ENCODE data around the gene ZNF689. TPM values are rescaled to one million over a fixed set of nuclear protein-coding genes. Genes with fewer than 3 reads are reported as not detected.

ZNF689 gene
- total RNA-seq, 1 experiment from 2014 or later = 11.7 TPM

DNA sequence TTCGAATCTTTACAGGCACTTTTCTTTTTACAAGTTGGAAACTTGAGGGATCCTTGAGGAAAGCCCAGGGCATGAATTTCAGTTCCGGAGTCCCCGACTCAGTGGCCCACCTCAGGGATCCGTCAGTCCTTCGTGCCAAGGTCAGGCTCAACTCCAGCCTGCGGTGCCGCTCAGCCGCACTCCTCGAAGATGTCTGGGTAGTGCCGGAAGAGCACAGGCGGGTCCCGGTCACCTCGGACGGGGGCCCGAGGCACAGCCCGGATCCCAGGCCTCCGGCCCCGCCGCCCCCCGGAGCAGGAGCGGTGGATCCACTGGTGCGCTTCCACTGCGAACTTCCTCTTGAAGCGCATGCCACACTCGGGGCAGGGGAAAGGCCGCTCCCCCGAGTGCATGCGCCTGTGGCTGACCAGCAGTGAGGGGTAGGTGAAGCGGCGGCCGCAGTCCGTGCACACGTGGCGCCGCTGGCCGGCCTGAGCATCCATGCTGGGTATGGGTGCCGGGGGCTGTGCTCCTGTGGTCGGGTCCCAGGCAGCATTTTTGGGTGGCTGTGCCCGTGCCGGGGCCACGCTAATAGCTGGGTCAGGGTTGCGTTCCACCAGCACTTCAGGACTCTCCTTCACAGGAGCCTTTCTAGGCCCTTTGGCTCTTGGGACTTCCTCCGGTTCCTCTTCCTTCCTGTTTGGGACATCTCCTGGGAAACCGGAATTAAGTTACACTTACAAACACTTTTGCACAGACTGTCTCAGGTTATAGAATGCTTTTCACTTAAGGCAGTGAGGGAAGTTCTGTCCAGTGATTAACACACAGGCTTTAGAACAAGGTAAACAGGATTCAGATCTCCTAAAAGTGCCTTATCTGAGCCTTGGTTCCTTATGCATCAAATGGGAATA lies 40.2 kb downstream of the ZNF689 start:
- Mint-ChIP-seq H3K4me3 (ENCODE audit: unreplicated experiment) (peak overlapping the region; percentile 82), H3K27me3 (ENCODE audit: insufficient read depth, unreplicated experiment) (no peaks in the 10 kb centered on the region), H3K36me3 (ENCODE audit: insufficient read depth, unreplicated experiment) (peaks cover 29% of the 10 kb centered on the region), H3K4me1 (ENCODE audit: low read depth, unreplicated experiment) (peaks cover 7% of the 10 kb centered on the region), H3K9me3 (ENCODE audit: unreplicated experiment) (no peaks in the 10 kb centered on the region), H3K27ac (ENCODE audit: unreplicated experiment) (no peak overlapping the region)
- Histone ChIP-seq H3K27me3 (replicated peaks; ENCODE audit: control insufficient read depth, insufficient read depth, low read length) (no peaks in the 10 kb centered on the region), H3K36me3 (ENCODE audit: control insufficient read depth, insufficient read depth, low read length) (no peaks in the 10 kb centered on the region), H3K4me3 (ENCODE audit: low read depth, low read length) (no peak overlapping the region), H3K9me3 (no peaks in the 10 kb centered on the region), H3K4me1 (no peaks in the 10 kb centered on the region)
- DNase-seq = no peak
- CTCF ChIA-PET = interaction anchor here (2.4 kb wide), 1 partner anchor 35 kb away, joined by 14 read pairs; the partner anchor contains the start of gene ZNF747
- BruUV-seq (replicated peaks) = no TSS peak
- POLR2A ChIA-PET = interaction anchor here (0.7 kb wide), 1 partner anchor 35 kb away, joined by 3 read pairs; the partner anchor contains the start of gene ZNF747
- intact Hi-C loops (cut with micrococcal nuclease; ENCODE audit: unreplicated experiment) = loop anchor here (2.0 kb wide), 1 partner anchor 65 kb away; no protein-coding TSS in a partner anchor
- TF ChIP-seq, protein P1, sequence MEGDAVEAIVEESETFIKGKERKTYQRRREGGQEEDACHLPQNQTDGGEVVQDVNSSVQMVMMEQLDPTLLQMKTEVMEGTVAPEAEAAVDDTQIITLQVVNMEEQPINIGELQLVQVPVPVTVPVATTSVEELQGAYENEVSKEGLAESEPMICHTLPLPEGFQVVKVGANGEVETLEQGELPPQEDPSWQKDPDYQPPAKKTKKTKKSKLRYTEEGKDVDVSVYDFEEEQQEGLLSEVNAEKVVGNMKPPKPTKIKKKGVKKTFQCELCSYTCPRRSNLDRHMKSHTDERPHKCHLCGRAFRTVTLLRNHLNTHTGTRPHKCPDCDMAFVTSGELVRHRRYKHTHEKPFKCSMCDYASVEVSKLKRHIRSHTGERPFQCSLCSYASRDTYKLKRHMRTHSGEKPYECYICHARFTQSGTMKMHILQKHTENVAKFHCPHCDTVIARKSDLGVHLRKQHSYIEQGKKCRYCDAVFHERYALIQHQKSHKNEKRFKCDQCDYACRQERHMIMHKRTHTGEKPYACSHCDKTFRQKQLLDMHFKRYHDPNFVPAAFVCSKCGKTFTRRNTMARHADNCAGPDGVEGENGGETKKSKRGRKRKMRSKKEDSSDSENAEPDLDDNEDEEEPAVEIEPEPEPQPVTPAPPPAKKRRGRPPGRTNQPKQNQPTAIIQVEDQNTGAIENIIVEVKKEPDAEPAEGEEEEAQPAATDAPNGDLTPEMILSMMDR (IDR thresholded peaks at IDR 0.05; ENCODE audit: insufficient read depth in 1 of 2, low read depth in 1 of 2, low read length in 1 of 2, severe bottlenecking in 1 of 2, unreplicated experiment in 1 of 2) = no peak

DNA sequence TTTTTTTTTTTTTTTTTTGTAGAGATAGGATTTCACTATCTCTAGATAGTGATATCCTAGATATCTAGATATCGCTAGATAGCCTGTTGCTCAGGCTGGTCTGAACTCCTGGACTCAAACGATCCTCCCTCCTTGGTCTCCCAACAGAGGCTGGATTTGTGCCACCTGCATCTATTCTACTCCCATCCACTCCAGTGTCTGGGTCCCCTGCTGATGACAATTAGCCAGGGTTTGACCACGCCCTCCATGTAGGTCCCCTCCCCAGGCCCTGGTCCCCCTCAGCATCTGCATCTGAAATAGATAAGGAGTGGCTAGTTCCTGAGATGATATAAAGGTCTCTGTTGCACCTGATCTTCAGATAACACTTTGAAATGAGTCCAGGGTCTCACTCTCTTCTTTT lies 40.9 kb downstream of the ZNF689 start:
- H3K4me3 Mint-ChIP-seq (ENCODE audit: unreplicated experiment) = no peak overlapping the region
- CTCF ChIA-PET = no interaction called here
- intact Hi-C loops (cut with micrococcal nuclease; ENCODE audit: unreplicated experiment) = no loop called here

DNA sequence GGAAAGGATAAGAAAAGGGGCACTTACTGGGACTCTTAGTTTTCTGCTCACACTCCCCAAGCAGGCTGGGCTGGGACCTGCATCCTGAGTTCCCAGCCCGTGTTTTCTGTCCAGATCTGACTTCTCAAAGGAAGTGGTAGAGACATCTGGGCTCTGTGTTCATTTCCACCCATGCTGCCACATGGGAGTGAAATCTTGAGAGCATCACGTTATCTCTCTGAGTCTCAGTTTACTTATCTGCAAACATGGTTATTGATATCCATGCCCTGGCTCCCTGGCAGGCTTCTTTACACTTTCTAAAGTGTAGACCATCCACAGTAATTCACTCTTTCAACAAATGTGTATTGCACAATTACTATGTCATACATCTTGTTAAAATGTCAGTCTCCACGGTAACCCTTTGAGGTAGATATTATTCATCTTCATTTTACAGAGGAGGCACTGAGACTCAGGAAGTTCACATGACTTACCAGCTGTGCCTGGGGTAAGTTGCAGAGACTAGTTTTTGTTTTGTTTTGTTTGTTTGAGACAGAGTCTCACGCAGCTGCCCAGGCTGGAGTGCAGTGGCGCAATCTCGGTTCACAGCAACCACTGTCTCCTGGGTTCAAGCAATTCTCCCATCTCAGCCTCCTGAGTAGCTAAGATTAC lies 42.1 kb downstream of the ZNF689 start:
- Mint-ChIP-seq H3K36me3 (ENCODE audit: insufficient read depth, unreplicated experiment) (peaks cover 26% of the 10 kb centered on the region), H3K27ac (ENCODE audit: unreplicated experiment) (no peak overlapping the region), H3K4me1 (ENCODE audit: low read depth, unreplicated experiment) (peaks cover 3% of the 10 kb centered on the region), H3K9me3 (ENCODE audit: unreplicated experiment) (no peaks in the 10 kb centered on the region), H3K27me3 (ENCODE audit: insufficient read depth, unreplicated experiment) (no peaks in the 10 kb centered on the region), H3K4me3 (ENCODE audit: unreplicated experiment) (no peak overlapping the region)
- TF ChIP-seq, protein P1 (IDR thresholded peaks at IDR 0.05; ENCODE audit: insufficient read depth in 1 of 2, low read depth in 1 of 2, low read length in 1 of 2, severe bottlenecking in 1 of 2, unreplicated experiment in 1 of 2) = no peak
- Histone ChIP-seq H3K36me3 (ENCODE audit: control insufficient read depth, insufficient read depth, low read length) (no peaks in the 10 kb centered on the region), H3K4me1 (no peaks in the 10 kb centered on the region), H3K27me3 (replicated peaks; ENCODE audit: control insufficient read depth, insufficient read depth, low read length) (no peaks in the 10 kb centered on the region), H3K4me3 (ENCODE audit: low read depth, low read length) (no peak overlapping the region), H3K9me3 (no peaks in the 10 kb centered on the region)
- intact Hi-C loops (cut with micrococcal nuclease; ENCODE audit: unreplicated experiment) = loop anchor here (1.0 kb wide), 1 partner anchor 41 kb away; no protein-coding TSS in a partner anchor
- no TSS peak for BruUV-seq (replicated peaks)
- peak in 1 of 2 experiments; percentile 40 for DNase-seq
- POLR2A ChIA-PET = interaction anchor here (0.6 to 0.7 kb wide), 2 partner anchors 11 to 18 kb away, joined by 3 to 5 read pairs; no protein-coding TSS in a partner anchor
- CTCF ChIA-PET = interaction anchor here (0.6 to 1.8 kb wide), 2 partner anchors 10 to 35 kb away, joined by 3 to 4 read pairs; partner anchors contain the start of gene ZNF764

More for the DNA sequence above, 40.9 kb downstream of the ZNF689 start:
- Histone ChIP-seq H3K36me3 (ENCODE audit: control insufficient read depth, insufficient read depth, low read length) (no peaks in the 10 kb centered on the region), H3K9me3 (no peaks in the 10 kb centered on the region), H3K4me1 (no peaks in the 10 kb centered on the region), H3K4me3 (ENCODE audit: low read depth, low read length) (no peak overlapping the region), H3K27me3 (replicated peaks; ENCODE audit: control insufficient read depth, insufficient read depth, low read length) (no peaks in the 10 kb centered on the region)
- TF ChIP-seq, protein P1 (IDR thresholded peaks at IDR 0.05; ENCODE audit: insufficient read depth in 1 of 2, low read depth in 1 of 2, low read length in 1 of 2, severe bottlenecking in 1 of 2, unreplicated experiment in 1 of 2) = no peak
- Mint-ChIP-seq H3K9me3 (ENCODE audit: unreplicated experiment) (no peaks in the 10 kb centered on the region), H3K27me3 (ENCODE audit: insufficient read depth, unreplicated experiment) (no peaks in the 10 kb centered on the region), H3K27ac (ENCODE audit: unreplicated experiment) (no peak overlapping the region), H3K36me3 (ENCODE audit: insufficient read depth, unreplicated experiment) (peaks cover 29% of the 10 kb centered on the region), H3K4me1 (ENCODE audit: low read depth, unreplicated experiment) (peaks cover 7% of the 10 kb centered on the region)
- POLR2A ChIA-PET = no interaction called here
- BruUV-seq (replicated peaks) = no TSS peak
- DNase-seq = no peak

Measured in Caco-2 (cell line).